ENCODE measurements around the gene SCGN.

DNA sequence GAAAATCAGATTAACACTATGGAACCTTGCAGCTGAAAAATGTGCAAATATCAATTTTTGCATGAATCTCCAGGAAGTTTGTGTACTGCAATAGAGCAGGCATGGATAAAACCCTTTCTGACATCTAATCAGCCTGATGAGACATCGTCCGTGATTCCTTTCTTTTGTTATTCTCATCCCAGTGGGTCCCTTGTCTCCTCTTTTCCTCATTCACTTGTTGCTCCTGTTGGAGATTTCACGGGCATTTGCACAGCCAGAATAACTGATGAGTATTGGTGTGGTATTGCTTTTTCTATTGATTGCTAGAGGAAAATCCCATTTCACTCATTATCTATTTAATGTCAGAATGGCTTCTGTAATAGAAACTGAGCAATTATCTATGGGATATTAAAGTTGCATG, 39.9 kb downstream of the SCGN start:
- TF ChIP-seq POLR2A (IDR thresholded peaks at IDR 0.05): no peak
- TF ChIP-seq, protein P1, sequence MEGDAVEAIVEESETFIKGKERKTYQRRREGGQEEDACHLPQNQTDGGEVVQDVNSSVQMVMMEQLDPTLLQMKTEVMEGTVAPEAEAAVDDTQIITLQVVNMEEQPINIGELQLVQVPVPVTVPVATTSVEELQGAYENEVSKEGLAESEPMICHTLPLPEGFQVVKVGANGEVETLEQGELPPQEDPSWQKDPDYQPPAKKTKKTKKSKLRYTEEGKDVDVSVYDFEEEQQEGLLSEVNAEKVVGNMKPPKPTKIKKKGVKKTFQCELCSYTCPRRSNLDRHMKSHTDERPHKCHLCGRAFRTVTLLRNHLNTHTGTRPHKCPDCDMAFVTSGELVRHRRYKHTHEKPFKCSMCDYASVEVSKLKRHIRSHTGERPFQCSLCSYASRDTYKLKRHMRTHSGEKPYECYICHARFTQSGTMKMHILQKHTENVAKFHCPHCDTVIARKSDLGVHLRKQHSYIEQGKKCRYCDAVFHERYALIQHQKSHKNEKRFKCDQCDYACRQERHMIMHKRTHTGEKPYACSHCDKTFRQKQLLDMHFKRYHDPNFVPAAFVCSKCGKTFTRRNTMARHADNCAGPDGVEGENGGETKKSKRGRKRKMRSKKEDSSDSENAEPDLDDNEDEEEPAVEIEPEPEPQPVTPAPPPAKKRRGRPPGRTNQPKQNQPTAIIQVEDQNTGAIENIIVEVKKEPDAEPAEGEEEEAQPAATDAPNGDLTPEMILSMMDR (IDR thresholded peaks at IDR 0.05): no peak

Measured in right lobe of liver (tissue), 4 donors.